ENCODE measurements around the gene ATF2.

Gene ATF2

DNA sequence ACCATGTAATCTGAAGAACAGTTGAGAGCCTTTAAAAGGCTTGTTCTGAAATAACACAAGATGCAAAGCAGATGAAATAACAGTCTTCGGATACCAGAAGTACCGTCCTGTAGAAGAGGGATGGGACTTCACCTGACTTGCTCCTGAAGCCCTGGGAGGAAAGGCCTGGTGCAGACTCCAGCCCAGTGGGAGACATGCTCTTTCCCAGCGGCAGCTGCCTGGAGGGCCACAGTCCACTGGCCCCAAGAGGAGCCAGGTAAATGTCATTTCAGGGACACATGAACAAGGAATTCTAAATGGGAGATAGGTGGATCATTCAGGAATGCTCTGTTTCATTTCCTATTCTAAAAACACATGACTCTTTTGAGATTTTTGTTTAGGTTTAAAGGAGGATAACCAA, 140.2 kb downstream of the ATF2 start:
- DNase-seq (ENCODE audit: low read depth in 1 of 2, low spot score in 1 of 2) = no peak

DNA sequence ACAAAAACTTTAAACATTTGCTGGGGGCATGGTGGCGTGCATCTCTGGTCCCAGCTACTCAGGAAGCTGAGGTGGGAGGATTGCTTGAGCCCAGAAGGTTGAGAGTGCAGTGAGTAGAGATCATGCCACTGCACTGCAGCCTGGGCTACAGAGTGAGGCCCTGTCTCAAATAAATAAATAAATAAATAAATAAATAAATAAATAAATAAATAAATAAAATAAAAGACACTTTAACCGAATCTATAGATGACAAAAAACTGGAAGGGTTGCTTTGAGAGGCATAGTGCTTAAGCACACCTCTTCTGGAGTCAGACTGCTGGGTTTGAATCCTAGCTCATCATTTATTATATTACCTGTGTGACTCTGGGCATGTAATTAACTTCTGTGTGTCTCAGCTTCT, 141.6 kb downstream of the ATF2 start:
- DNase-seq (ENCODE audit: low read depth in 1 of 2, low spot score in 1 of 2) = no peak

DNA sequence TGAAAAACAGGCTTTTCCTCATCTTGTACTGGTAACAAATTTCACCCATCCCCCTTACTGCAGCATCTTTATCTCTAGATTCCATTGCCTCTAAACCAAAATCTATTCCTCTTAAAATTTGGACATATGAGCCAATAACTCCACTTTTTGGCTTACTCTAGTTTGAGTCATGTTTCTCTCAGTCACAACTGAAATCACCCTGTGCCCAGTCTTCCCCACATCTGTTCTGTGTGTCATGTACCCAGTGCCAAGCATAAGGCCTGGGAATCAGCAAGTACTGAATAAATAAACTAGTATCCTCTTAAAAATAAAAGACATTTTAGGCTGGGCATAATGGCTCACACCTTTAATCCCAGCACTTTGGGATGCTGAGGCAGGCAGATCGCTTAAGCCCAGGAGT, 142.1 kb downstream of the ATF2 start:
- no peak for DNase-seq (ENCODE audit: low read depth in 1 of 2, low spot score in 1 of 2)

DNA sequence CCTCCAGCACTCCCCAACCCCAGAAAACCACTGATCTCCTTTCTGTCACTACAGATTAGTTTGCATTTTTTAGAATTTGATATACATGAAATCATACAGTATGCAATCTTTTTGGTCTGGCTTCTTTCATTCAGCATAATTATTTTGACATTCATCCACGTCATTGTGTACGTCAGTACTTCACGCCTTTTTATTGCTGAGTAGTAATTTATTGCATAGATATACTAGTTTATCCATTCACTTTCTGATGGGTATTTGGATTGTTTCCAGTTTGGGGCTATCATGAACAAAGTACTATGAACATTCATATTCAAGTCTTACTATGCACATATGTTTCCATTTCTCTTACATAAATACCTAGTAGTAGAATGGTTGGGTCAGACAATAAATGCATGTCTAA, 142.8 kb downstream of the ATF2 start:
- DNase-seq (ENCODE audit: low read depth in 1 of 2, low spot score in 1 of 2) = no peak

DNA sequence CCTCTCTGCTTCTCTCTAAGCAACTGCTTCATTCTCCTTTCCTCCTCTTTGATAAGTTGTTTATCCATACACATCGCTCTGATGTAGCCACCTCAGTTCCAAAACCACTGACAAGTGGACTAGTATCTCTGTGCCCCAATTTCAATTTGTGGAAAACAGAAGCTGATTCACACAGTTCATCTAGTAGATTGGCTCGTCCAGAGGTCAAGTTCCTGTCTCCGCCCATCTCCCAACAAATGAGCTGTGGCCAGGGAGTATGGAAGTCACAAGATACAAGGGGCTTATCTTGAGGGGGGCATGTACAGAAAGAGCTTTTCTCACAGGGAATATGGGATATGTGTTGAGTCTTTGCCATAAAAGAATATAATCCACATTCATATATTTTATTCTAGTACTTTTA, 145.1 kb downstream of the ATF2 start:
- no peak for DNase-seq (ENCODE audit: low read depth in 1 of 2, low spot score in 1 of 2)

Data from activated CD4-positive, alpha-beta T cell treated with anti-CD3 and anti-CD28 coated beads, Interleukin-2, amount 50 U/mL, for 24 hours (primary cell).